ENCODE results near the gene CBY3.

DNA sequence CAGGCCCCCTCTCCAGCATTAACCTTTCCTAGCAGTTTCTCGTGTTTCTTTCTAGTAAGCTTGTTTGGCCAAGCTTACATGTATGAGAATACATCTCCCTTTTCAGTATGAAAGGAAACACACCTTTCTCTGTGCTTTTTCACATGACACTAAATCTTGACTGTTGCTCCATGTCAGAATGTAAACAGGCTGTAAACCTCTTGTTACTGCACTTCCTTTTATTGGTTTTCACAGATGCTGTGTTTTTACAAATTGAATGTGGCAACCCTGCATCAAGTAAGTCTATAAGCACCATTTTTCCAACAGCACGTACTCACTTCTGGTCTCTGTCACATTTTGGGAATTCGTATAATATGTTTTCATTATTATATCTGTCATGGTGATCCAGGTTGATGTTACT lies 15.8 kb upstream of the CBY3 start:
- TF ChIP-seq EZH2phosphoT487 (IDR thresholded peaks at IDR 0.05; ENCODE audit: low read length) (no peak), CTCF (IDR thresholded peaks at IDR 0.05; ENCODE audit: low read length) (no peak), EZH2 (optimal IDR thresholded peaks at IDR 0.05; ENCODE audit: low read depth, low read length) (no peak)
